ENCODE results near the gene SNAP47.

DNA sequence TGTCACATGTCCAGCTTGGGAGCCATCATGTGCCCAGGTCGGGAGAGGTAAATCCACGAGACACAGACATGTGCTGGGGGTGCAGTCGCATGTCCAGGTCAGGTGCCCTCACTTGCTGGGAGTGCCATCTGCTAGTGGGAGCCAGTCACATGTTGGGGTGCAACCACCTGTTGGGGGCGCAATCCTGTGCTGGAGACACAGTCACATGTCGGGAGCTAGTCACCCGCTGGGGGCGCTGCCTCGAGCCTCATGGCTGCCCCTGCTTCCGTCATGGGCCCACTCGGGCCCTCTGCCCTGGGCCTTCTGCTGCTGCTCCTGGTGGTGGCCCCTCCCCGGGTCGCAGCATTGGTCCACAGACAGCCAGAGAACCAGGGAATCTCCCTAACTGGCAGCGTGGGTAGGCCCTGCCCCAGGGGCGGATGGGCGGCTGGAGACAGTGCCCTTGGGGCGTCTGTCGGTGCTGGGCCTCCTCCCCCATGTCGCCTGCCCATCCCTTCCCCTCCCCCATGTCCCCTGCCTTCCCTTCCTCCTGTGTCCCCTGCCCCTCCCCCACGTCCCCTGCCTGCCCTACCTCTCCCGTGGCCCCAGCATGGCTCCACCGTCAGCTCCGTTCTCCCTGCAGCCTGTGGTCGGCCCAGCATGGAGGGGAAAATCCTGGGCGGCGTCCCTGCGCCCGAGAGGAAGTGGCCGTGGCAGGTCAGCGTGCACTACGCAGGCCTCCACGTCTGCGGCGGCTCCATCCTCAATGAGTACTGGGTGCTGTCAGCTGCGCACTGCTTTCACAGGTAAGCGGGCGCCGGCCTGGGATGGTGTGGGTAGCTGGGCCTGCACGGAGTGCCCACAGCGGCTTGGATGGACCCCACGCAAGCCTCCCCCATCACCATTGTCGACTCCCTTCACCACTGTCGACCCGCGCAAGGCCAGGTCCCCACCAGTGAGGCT is 80.5 kb downstream of the SNAP47 start, which contains the start of gene PRSS38:
- TF ChIP-seq, protein P1, sequence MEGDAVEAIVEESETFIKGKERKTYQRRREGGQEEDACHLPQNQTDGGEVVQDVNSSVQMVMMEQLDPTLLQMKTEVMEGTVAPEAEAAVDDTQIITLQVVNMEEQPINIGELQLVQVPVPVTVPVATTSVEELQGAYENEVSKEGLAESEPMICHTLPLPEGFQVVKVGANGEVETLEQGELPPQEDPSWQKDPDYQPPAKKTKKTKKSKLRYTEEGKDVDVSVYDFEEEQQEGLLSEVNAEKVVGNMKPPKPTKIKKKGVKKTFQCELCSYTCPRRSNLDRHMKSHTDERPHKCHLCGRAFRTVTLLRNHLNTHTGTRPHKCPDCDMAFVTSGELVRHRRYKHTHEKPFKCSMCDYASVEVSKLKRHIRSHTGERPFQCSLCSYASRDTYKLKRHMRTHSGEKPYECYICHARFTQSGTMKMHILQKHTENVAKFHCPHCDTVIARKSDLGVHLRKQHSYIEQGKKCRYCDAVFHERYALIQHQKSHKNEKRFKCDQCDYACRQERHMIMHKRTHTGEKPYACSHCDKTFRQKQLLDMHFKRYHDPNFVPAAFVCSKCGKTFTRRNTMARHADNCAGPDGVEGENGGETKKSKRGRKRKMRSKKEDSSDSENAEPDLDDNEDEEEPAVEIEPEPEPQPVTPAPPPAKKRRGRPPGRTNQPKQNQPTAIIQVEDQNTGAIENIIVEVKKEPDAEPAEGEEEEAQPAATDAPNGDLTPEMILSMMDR (IDR thresholded peaks at IDR 0.05; ENCODE audit: poor library complexity): no peak
- TF ChIP-seq EZH2 (IDR thresholded peaks at IDR 0.05; ENCODE audit: borderline replicate concordance) (no peak), EZH2phosphoT487 (IDR thresholded peaks at IDR 0.05; ENCODE audit: low read depth, severe bottlenecking, unreplicated experiment) (no peak)

All from hepatocyte (in vitro differentiated cells).